ENCODE results near the gene KCNQ1OT1. TPM values are rescaled to one million over a fixed set of nuclear protein-coding genes. Genes with fewer than 3 reads are reported as not detected.

The KCNQ1OT1 gene
- total RNA-seq, 2 experiments from 2014 or later: 0.33 to 0.44 TPM

DNA sequence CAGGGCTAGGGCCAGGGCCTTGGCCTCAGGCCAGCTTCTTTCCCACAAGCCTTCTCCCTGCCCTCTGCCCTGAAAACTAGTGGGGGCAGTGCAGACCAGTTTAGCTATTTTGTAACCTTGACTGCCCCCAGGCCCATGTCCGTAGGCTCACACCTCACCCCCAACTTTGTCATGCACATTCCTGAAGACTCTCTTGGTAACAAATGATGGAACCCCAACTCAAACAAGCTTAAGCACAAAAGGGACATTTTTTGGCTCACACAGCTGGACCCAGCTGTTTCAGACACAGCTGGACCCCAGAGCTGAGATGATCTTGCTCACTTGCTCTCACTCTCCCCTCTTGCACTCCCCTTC, 46.6 kb downstream of the KCNQ1OT1 start:
- ATAC-seq (no peak), DNase-seq (no peak)
- H3K9me3 Mint-ChIP-seq (ENCODE audit: low read depth): peaks cover 7% of the 10 kb centered on the region
- peaks cover 6% of the 10 kb centered on the region for H3K36me3 Mint-ChIP-seq
- H3K27me3 Mint-ChIP-seq: peaks cover 3% of the 10 kb centered on the region
- no peaks in the 10 kb centered on the region for H3K4me1 Mint-ChIP-seq
- no peak overlapping the region for H3K27ac Mint-ChIP-seq
- CTCF ChIA-PET: no interaction called here
- H3K4me3 Mint-ChIP-seq: no peak overlapping the region

DNA sequence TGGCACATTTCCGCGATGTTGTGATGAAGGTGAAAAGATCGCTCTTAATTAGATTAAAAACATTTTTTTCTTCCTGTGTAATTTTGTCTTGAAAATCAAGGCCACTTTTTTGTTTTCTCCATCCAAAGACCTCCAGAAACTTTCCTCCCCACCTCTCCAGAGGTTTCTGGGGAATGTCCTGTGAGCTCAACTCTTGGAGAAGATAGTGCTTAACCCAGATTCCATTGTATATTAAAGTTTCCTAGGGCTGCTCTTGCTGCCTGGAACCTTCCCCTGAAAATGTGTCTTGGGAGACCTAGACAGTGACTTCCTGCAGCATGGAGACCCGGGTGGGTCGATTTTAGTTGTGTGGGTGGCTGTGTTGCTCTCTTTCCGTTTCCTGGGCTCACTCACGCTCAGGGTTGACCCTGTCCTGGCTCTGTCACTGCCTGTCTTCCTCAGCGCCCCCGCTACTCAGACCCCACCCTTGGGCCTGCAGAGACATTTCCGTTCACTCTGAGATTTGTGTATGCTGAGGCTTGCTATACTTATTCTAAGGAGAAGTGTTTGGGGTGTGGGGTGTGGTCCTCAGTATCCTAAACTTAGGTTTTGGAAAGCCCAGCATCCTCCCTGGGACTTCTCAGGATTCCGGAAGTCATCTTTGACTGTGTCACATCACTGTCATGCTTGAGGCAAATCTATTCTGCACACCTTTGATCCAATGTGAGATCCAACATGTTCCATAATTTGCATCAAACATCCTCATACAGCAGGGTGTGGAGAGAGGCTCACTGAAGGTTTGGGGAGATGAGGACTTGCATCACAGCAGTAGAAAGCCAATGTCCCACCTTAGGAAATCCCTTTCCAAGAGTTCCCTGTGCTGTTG, 47.2 kb downstream of the KCNQ1OT1 start:
- no peak overlapping the region for H3K4me3 Mint-ChIP-seq
- H3K27ac Mint-ChIP-seq: no peak overlapping the region
- no peaks in the 10 kb centered on the region for H3K4me1 Mint-ChIP-seq
- DNase-seq (no peak), ATAC-seq (no peak)
- peaks cover 3% of the 10 kb centered on the region for H3K27me3 Mint-ChIP-seq
- CTCF ChIA-PET: no interaction called here
- H3K36me3 Mint-ChIP-seq: peaks cover 6% of the 10 kb centered on the region
- H3K9me3 Mint-ChIP-seq (ENCODE audit: low read depth): peaks cover 7% of the 10 kb centered on the region

DNA sequence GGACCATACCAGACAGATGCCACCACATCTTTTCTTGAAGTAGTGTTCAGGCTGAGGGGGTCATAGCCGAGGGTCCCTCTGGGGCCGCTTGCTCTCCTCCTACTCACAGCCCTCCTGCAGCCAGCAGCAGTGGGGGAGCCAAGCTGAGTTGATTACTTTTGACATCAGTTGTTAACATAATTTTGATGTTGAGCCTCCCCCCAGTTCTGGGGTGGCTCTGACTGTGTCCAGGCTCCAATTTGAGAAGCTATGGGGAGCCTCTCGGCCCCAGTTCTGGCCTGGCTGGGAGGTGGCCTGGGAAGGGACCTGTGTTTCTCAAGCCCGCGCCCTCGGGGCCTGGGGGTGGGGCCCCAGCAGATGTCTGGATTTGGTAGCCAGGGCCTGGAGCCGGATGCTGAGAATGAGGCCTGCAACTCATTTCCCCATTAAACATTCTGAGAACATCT, 47.9 kb downstream of the KCNQ1OT1 start:
- H3K27ac Mint-ChIP-seq: no peak overlapping the region
- H3K27me3 Mint-ChIP-seq: peaks cover 3% of the 10 kb centered on the region
- H3K9me3 Mint-ChIP-seq (ENCODE audit: low read depth): peaks cover 11% of the 10 kb centered on the region
- no peaks in the 10 kb centered on the region for H3K4me1 Mint-ChIP-seq
- H3K36me3 Mint-ChIP-seq: peaks cover 6% of the 10 kb centered on the region
- CTCF ChIA-PET: no interaction called here
- H3K4me3 Mint-ChIP-seq: no peak overlapping the region
- DNase-seq (no peak), ATAC-seq (no peak)

DNA sequence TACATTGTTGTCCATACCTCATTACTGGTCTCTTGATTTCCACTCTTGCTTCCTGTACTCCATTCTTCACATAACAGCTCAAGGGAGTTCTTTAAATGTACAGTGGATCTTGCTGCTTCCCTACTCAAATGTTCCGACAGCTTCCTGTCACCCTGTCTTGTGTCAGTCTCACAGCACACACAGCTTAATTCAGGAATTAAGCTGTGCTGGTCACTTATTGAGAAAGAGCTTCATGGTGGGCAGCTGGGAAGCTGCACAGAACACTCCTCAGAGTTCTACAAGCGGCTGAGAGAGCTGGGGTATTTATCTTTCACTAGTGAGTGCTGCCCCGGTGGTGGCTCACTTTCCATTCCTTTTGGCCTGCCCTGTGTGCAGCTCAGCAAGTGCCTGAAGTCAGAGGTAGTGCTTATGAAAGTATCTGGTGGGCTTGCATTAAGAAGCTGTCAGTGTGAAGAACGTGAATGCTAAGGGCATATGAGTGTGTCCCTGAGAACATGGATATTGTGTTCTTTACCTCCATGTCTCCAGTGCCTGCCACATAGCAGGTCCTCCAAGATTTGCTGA, 48.7 kb downstream of the KCNQ1OT1 start:
- CTCF ChIA-PET: no interaction called here
- Mint-ChIP-seq H3K4me1 (no peaks in the 10 kb centered on the region), H3K27me3 (peaks cover 3% of the 10 kb centered on the region), H3K4me3 (no peak overlapping the region), H3K9me3 (ENCODE audit: low read depth) (peaks cover 11% of the 10 kb centered on the region), H3K27ac (no peak overlapping the region), H3K36me3 (peaks cover 6% of the 10 kb centered on the region)
- no peak for ATAC-seq
- no peak for DNase-seq

DNA sequence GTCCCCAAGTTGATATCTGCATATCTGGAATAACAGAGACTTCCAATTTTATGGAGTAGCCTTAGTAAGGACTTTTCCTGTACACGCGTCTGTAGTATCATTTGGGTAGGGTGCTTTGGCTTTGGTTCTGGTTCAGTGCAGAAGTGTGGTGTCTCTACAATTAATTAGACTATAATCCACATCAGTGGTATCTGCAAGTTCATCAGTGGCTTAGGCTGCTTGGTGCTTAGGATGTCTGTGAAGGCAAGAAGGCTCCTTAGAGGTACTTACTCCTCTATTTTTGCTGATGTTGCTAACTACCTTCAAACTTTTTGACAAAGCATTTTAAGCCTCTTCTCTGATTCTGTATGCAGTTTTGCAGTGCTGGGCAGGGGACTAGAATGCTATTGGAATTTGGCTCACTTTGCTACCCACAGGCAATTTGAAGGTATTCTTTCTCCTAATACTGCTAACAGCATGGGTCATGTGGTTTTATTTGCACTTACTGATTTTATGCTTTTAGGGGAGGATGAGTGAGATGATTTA, 49.4 kb downstream of the KCNQ1OT1 start:
- no peak for DNase-seq
- Mint-ChIP-seq H3K4me1 (no peaks in the 10 kb centered on the region), H3K27me3 (peaks cover 3% of the 10 kb centered on the region), H3K9me3 (ENCODE audit: low read depth) (peaks cover 11% of the 10 kb centered on the region), H3K36me3 (peaks cover 6% of the 10 kb centered on the region), H3K27ac (no peak overlapping the region), H3K4me3 (no peak overlapping the region)
- ATAC-seq: no peak
- CTCF ChIA-PET: no interaction called here

DNA sequence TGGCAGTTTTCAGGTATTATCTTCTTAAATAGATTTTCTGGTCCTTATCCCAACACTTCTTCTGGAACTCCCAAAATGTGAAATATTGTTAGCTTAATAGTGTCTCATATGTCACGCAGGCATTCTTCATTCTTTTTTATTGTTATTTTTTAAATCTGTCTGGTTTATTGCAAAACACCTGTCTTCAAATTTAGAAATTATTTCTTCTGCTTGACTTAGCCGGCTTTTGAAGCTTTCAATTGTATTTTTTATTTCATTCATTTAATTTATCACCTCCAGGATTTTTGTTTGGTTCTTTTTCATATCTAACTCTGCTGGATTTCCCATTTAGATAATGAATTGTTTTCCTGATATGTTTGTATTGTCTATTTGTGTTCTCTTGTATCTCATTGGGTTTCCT, 49.9 kb downstream of the KCNQ1OT1 start:
- ATAC-seq: no peak
- CTCF ChIA-PET: no interaction called here
- Mint-ChIP-seq H3K27me3 (peaks cover 3% of the 10 kb centered on the region), H3K27ac (no peak overlapping the region), H3K4me3 (no peak overlapping the region), H3K4me1 (no peaks in the 10 kb centered on the region), H3K36me3 (peaks cover 6% of the 10 kb centered on the region), H3K9me3 (ENCODE audit: low read depth) (peaks cover 11% of the 10 kb centered on the region)
- DNase-seq: no peak

DNA sequence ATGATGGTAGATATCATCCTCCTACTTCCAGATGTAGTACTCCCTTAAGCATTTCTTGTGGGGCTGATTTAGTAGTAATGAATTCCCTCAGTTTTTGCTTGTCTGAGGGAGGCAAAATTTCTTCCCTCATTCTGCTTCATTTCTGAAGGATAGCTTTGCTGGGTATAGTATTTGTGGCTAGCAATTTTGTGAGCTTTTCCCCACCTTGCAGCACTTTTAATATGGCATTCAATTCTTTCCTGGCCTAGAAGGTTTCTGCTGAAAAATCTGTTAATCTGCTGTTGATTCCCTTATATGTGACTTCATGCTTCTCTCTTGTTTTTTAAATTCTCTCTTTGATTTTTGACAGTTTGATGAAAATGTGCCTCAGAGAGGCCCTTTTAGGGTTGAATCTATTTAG, 50.4 kb downstream of the KCNQ1OT1 start:
- no peak overlapping the region for H3K4me3 Mint-ChIP-seq
- H3K27ac Mint-ChIP-seq: no peak overlapping the region
- H3K27me3 Mint-ChIP-seq: peaks cover 3% of the 10 kb centered on the region
- H3K36me3 Mint-ChIP-seq: peaks cover 6% of the 10 kb centered on the region
- peaks cover 14% of the 10 kb centered on the region for H3K9me3 Mint-ChIP-seq (ENCODE audit: low read depth)
- CTCF ChIA-PET: no interaction called here
- DNase-seq (no peak), ATAC-seq (no peak)
- no peaks in the 10 kb centered on the region for H3K4me1 Mint-ChIP-seq

DNA sequence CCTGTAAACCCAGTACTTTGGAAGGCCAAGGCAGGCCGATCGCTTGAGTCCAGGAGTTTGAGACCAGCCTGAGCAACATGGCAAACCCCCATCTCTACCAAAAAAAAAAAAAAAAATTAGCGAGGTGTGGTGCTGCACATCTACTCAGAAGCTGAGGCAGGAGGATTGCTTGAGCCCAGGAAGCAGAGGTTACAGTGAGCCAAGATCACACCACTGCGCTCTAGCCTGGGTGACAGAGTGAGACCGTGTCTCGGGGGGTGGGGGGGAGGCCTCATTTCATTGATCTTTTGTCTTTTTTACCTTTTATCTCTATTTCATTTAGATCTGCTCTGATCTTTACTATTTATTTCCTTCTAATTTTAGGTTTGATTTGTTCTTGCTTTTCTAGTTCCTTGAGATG, 51.8 kb downstream of the KCNQ1OT1 start:
- Mint-ChIP-seq H3K36me3 (peaks cover 9% of the 10 kb centered on the region), H3K4me3 (no peak overlapping the region), H3K27ac (no peak overlapping the region), H3K27me3 (peaks cover 5% of the 10 kb centered on the region), H3K4me1 (no peaks in the 10 kb centered on the region), H3K9me3 (ENCODE audit: low read depth) (peaks cover 25% of the 10 kb centered on the region)
- no peak for DNase-seq
- CTCF ChIA-PET: no interaction called here
- ATAC-seq: no peak

DNA sequence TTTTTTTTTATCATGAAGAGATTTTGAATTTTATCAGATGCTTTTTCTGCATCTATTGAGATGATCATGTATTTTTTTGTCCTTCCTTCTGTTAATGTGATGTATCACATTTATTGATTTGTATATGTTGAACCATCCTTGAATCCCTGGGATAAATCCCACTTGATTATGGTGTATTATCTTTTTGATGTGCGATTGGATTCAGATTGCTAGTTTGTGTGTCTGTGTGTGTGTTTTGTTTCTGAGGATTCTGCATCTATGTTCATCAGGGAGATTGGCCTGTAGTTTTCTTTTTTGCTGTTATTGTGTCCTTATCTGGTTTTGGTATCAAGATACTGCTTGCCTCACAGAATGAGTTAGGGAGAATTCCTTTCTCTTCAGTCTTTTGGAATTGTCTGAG, 52.6 kb downstream of the KCNQ1OT1 start:
- no peaks in the 10 kb centered on the region for H3K4me1 Mint-ChIP-seq
- H3K4me3 Mint-ChIP-seq: no peak overlapping the region
- DNase-seq: no peak
- peaks cover 5% of the 10 kb centered on the region for H3K27me3 Mint-ChIP-seq
- CTCF ChIA-PET: no interaction called here
- H3K9me3 Mint-ChIP-seq (ENCODE audit: low read depth): peaks cover 25% of the 10 kb centered on the region
- H3K27ac Mint-ChIP-seq: no peak overlapping the region
- no peak for ATAC-seq
- peaks cover 9% of the 10 kb centered on the region for H3K36me3 Mint-ChIP-seq

DNA sequence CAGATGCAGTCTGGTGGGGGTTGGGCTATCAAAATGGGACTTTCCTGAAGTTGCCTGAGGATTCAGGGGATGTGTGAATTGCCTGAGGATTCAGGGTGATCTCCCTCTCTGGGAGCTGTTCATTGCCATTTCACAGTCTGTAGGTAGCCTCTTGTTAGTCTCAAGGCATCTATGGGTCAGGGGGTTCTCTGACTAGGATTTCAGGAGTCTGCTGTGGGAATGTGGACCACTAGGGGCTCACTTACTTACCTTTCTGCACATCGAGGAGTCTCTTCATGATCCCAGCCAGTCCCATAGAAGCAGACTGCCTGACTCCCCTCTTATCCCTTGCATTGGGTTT, 54.0 kb downstream of the KCNQ1OT1 start:
- CTCF ChIA-PET: no interaction called here
- ATAC-seq: no peak
- Mint-ChIP-seq H3K36me3 (peaks cover 7% of the 10 kb centered on the region), H3K9me3 (ENCODE audit: low read depth) (peaks cover 26% of the 10 kb centered on the region), H3K27me3 (peaks cover 5% of the 10 kb centered on the region), H3K27ac (no peak overlapping the region), H3K4me3 (no peak overlapping the region), H3K4me1 (no peaks in the 10 kb centered on the region)
- no peak for DNase-seq

DNA sequence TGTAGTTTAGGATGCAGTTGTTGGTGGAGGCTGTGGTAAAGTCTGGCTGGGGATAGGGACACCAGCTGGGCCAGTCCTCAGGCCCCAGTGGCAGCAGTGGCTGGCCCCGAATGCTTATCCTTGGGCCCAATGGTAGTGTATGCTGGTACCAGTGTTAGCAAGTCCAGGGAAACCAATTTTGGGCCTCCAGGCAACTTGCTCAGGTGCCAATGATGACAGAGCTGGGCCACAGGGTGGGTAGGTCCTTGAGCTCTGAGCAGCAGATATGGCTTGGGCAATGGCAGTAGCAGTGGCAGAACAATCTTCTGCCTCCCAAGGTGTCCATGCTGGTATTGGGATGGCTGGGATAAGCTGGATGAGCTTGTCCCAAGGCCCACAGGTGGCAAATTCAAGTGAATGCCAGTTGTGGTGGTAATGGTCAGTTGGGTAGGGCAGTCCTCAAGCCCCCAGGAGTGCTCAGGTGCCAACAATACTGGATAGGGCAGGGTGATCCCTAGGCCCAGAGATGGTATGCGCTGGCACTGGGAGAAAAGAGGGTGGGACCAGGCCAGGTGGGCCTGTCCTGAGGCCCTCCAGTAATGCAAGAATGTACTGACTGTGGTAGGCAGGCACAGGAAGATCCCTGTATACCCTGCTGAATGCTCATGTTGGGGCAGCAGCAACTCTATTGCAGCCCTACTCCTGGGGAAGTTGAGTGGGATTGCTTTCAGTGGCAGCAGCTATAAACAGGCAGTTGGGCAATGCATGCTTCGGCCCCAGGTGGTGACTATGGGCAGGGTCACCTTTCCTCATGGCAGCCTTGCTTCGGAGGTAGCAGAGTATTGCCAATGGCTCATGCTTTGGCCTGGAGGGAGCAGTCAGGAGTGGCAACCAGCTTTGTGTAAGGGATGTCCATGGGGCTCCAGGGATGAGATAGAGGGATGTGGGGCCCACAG, 54.7 kb downstream of the KCNQ1OT1 start:
- H3K36me3 Mint-ChIP-seq: peaks cover 5% of the 10 kb centered on the region
- H3K27me3 Mint-ChIP-seq: peaks cover 3% of the 10 kb centered on the region
- peaks cover 24% of the 10 kb centered on the region for H3K9me3 Mint-ChIP-seq (ENCODE audit: low read depth)
- H3K4me1 Mint-ChIP-seq: no peaks in the 10 kb centered on the region
- CTCF ChIA-PET: no interaction called here
- H3K4me3 Mint-ChIP-seq: no peak overlapping the region
- H3K27ac Mint-ChIP-seq: no peak overlapping the region
- DNase-seq (no peak), ATAC-seq (no peak)

DNA sequence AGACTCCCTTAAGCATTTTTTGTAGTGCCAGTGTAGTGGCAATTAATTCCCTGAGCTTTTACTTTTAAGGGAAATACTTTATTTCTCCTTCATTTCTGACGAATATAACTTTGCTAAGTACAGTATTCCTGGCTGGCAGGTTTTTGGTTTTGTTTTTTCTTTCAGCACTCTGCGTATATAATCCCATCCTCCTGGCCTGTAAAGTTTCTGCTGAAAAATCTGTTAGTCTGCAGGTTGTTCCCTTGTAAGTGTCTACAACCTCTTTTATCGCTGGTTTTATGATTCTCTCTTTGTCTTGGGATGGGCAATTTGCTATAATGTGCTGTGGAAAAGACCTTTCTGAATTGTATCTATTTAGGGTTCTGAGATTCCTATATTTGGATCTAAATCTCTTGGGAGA, 56.0 kb downstream of the KCNQ1OT1 start:
- peaks cover 2% of the 10 kb centered on the region for H3K36me3 Mint-ChIP-seq
- H3K27me3 Mint-ChIP-seq: peaks cover 2% of the 10 kb centered on the region
- CTCF ChIA-PET: no interaction called here
- peaks cover 28% of the 10 kb centered on the region for H3K9me3 Mint-ChIP-seq (ENCODE audit: low read depth)
- H3K4me1 Mint-ChIP-seq: no peaks in the 10 kb centered on the region
- no peak overlapping the region for H3K4me3 Mint-ChIP-seq
- ATAC-seq (no peak), DNase-seq (no peak)
- no peak overlapping the region for H3K27ac Mint-ChIP-seq

DNA sequence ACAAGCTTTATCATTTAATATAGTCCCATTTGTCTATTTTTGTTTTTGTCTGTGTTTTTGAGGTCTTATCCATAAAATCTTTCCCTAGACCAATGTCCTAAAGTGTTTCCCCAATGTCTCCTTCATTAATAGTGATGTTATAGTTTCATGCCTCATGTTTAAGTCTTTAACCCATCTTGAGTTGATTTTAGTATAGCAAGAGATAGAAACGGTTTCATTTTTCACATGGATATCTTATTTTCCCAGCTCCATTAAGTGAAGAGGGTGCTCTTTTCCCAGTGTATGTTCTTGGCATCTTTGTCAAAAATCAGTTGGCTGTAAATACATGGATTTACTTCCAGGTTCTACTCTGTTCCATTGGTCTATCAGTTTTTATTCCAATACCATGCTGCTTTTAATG, 58.2 kb downstream of the KCNQ1OT1 start:
- Mint-ChIP-seq H3K4me1 (no peaks in the 10 kb centered on the region), H3K27me3 (peaks cover 2% of the 10 kb centered on the region), H3K4me3 (no peak overlapping the region), H3K36me3 (peaks cover 2% of the 10 kb centered on the region), H3K9me3 (ENCODE audit: low read depth) (peaks cover 27% of the 10 kb centered on the region), H3K27ac (no peak overlapping the region)
- DNase-seq (no peak), ATAC-seq (no peak)
- CTCF ChIA-PET: no interaction called here
